HFF-Myc (cell line): ENCODE data around the gene CPSF4L.
A peak's percentile ranks its signal among the peaks of the same experiment; 100 is the strongest.
"Not testable (repeated sequence)": the region's sequence is repeated elsewhere in the genome, so short reads cannot be mapped to it uniquely, and the experiment has no call there.

ENCODE experiments used
- DNase-seq: peaks from one replicate; pipeline ENCODE4 v3.0.0-alpha.2; 2011; ENCODE audit warnings: low read depth; ENCODE audit errors: extremely low read depth
- H3K4me3 ChIP-seq: replicated peaks from 2 replicates; pipeline ENCODE4 v1.5.1; 2011; ENCODE audit warnings: low read depth, mild to moderate bottlenecking, control low read depth, low read length
- TF ChIP-seq, protein P1 (sequence below): IDR thresholded peaks from 2 replicates; pipeline ENCODE4 v1.5.1; 2012; ENCODE audit warnings: mild to moderate bottlenecking, low read depth, low read length, control low read depth; ENCODE audit errors: missing control alignments

Gene CPSF4L

GRCh38 chr17:73261617-73261951 is at the start of gene CPSF4L:
TSS of gene CPSF4L (minus strand) at chr17:73261880. CDS start at chr17:73261818, 62 bp downstream.
- H3K4me3 ChIP-seq: no peak within 1 kb of the TSS
- no peak for DNase-seq
- TF ChIP-seq, protein P1, sequence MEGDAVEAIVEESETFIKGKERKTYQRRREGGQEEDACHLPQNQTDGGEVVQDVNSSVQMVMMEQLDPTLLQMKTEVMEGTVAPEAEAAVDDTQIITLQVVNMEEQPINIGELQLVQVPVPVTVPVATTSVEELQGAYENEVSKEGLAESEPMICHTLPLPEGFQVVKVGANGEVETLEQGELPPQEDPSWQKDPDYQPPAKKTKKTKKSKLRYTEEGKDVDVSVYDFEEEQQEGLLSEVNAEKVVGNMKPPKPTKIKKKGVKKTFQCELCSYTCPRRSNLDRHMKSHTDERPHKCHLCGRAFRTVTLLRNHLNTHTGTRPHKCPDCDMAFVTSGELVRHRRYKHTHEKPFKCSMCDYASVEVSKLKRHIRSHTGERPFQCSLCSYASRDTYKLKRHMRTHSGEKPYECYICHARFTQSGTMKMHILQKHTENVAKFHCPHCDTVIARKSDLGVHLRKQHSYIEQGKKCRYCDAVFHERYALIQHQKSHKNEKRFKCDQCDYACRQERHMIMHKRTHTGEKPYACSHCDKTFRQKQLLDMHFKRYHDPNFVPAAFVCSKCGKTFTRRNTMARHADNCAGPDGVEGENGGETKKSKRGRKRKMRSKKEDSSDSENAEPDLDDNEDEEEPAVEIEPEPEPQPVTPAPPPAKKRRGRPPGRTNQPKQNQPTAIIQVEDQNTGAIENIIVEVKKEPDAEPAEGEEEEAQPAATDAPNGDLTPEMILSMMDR: no peak

- TF ChIP-seq, protein P1: no peak
- DNase-seq: no peak
Measured at GRCh38 chr17:73311428-73311780, 49.7 kb upstream of the CPSF4L start.

DNA sequence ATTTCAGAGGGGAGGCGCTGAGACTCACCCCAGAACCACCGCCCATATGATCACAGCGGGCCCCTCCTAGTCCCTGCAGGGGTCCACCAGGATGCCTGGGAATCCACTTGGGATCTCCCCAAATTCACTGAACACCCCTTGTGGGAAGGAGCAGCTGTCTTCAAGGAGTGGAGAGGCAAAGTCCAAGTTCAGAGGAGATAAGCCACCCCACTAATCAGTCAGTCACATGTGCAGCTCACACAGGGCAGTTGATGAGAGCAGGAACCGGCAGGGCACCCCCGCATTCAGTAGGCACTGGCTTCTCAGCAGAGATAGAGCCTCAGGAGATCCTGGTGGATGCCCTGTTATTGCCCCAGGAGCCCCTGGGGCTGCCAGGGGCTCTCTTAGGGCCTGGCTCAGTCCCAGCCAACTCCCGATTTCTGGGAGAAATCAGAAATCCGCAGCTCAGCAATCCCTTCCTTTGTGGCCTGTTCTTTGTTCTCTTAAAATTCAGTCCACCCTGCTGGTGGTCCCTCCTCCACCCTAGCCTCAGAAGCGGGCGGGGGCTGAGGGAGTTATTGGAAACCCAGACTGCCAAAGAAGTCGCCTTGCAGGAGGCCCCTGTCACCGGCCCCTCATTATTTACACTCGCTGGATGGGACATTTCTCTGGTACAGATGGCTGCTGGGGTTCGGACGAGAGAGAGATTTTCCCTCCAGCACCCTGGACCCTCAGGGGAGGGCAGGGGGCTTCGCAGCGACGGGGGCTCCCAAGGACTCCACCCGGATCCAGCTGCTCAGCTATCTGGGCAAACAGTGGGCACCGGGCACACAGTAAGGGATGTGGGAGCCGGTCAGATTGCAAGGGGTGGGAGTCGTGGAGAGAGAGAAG is 48.3 kb upstream of the CPSF4L start:
- H3K4me3 ChIP-seq: peak overlapping the region; percentile 92
- no peak for DNase-seq

More at GRCh38 chr17:73311428-73311780, 49.7 kb upstream of the CPSF4L start:
- peak overlapping the region; percentile 92 for H3K4me3 ChIP-seq

GRCh38 chr17:73308959-73309358 is 47.3 kb upstream of the CPSF4L start:
- DNase-seq: not testable (repeated sequence)
- peak overlapping the region; percentile 92 for H3K4me3 ChIP-seq

More for the DNA sequence above, 48.3 kb upstream of the CPSF4L start:
- TF ChIP-seq, protein P1: no peak

GRCh38 chr17:73308017-73308823 is 46.5 kb upstream of the CPSF4L start:
- DNase-seq: no peak
- TF ChIP-seq, protein P1: no peak
- peak overlapping the region; percentile 92 for H3K4me3 ChIP-seq

- H3K4me3 ChIP-seq: no peak overlapping the region
- TF ChIP-seq, protein P1: no peak
- no peak for DNase-seq
Measured at GRCh38 chr17:73307130-73307529, 45.5 kb upstream of the CPSF4L start.
